Measurements from ENCODE around the gene IQSEC1.

Gene IQSEC1

DNA sequence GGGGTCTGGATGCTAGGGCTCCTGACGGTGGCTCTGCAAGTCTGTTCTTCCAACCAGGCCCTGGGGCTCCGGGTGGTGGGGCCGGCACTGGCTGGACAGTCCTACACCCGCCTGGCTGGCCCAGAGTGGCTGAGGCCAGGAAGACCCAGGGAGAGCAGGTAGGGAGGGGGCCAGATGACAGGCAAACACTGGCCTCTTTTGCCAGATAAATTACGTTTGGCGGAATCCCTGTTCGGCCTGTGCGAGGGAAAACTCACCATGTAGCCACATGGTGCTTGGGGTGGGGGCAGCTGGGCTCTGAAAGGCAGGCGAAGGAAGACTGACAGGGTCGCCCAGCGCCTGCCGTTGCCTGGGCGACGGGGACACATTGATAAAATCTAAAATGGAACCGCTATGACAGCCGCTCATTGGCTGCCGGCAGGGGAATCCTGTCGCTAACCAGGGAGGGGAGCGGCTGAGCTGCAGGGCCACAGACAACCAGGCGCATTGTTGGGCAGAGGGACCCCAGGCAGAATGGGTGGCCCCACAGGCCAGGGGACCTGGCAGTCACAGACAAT, 30.4 kb downstream of the IQSEC1 start:
- no peak for DNase-seq (ENCODE audit: low read depth)
- H3K4me3 ChIP-seq (ENCODE audit: low read length) = no peak overlapping the region
- TF ChIP-seq, protein P1, sequence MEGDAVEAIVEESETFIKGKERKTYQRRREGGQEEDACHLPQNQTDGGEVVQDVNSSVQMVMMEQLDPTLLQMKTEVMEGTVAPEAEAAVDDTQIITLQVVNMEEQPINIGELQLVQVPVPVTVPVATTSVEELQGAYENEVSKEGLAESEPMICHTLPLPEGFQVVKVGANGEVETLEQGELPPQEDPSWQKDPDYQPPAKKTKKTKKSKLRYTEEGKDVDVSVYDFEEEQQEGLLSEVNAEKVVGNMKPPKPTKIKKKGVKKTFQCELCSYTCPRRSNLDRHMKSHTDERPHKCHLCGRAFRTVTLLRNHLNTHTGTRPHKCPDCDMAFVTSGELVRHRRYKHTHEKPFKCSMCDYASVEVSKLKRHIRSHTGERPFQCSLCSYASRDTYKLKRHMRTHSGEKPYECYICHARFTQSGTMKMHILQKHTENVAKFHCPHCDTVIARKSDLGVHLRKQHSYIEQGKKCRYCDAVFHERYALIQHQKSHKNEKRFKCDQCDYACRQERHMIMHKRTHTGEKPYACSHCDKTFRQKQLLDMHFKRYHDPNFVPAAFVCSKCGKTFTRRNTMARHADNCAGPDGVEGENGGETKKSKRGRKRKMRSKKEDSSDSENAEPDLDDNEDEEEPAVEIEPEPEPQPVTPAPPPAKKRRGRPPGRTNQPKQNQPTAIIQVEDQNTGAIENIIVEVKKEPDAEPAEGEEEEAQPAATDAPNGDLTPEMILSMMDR (conservative IDR thresholded peaks at IDR 0.05; ENCODE audit: low read length) = no peak

DNA sequence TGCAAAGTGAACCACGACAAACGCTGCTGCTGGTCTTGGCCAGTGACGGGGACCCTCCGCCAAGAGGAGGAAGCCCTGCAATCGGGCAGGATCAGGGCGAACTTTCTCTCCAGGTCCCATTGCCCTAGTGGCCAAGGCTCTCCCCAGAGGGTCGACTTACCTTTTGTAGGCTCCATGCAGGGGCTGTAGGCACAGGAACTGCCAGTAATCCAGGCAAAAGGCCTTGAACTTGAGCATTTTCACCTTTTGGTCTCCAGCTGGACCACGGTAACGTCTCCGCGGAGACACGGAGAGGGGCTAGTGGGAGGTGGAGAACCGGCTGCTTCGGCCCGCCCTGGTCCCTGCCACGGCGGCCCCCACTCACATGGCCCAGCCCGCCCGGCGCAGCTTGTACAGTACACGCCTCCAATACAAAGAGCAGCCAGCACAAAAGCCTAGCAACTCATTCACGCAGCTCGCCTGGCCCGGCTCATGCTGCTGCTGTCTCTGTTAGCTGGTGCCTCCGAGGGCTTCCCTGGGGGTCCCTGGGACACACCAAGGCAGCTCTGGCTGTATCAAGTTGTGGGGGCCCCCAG, 31.0 kb downstream of the IQSEC1 start:
- DNase-seq (ENCODE audit: low read depth) = no peak
- TF ChIP-seq, protein P1 (conservative IDR thresholded peaks at IDR 0.05; ENCODE audit: low read length) = no peak

DNA sequence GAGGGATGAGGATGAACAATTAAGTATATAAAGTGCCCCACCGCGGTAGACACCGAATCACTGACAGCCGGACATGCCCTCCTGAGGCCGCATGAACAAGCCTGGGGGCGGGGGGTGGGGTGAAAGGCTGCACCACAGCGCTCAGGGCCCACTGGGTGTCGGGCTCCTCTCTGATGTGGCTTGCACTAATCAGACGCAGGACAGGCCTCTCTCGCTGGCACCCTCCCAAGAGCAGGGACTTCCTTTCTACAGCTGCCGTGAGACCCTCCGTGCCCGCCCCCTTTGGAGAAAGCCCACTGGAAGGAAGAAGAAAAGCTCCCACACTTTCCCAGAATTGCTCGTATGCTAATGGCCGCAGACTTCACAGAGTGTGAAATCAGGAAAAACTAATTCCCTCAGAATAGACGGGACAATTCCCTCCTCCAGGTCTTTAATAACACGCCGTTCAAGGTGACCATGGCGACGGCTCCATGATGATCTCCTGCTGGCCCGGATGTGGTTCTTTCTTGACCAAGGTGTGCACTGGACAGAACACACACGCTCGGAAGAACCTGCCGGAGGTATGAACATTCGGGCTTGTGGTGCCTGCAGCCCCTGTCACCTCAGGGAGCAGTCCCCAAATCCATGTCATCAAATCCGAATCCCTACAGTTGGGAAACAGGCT, 32.0 kb downstream of the IQSEC1 start:
- H3K4me3 ChIP-seq (ENCODE audit: low read length) = no peak overlapping the region
- TF ChIP-seq, protein P1 (conservative IDR thresholded peaks at IDR 0.05; ENCODE audit: low read length) = no peak
- DNase-seq (ENCODE audit: low read depth) = no peak

More for the DNA sequence above, 31.0 kb downstream of the IQSEC1 start:
- H3K4me3 ChIP-seq (ENCODE audit: low read length) = no peak overlapping the region

DNA sequence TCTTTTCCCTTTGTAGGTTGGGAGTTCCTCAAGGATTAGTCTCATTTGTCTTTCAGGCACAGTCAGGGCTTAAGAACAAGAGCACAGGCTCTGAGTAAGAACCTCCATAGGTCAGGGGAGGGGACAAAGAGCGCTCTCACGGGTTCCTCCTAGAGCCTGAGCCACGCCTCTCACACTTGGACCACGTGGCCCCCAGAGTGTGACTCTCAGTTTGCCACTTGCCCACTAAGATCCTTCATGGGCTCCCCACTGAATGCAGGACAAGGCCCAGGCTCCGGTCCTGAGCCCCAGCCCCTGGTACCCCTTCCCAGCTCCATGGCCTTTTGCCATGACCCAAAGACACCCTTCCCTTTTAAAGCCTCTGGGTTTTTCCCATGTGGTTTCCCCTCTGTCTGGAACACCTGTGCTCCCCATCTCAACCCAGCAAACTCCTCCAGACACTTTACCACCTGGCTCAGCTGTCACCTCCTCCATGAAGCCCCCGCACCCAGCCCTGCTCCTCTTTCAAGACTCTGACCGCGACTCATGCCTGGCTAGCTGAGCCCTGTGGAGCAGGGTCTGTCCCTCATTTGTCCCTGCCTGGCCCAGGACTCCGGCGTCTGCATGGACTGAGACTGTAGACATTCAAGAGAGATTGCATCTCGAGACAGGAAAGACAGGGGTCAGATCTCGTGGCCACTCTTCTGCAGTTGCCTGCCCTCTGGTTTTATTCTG, 32.7 kb downstream of the IQSEC1 start:
- DNase-seq (ENCODE audit: low read depth) = no peak
- no peak overlapping the region for H3K4me3 ChIP-seq (ENCODE audit: low read length)
- TF ChIP-seq, protein P1 (conservative IDR thresholded peaks at IDR 0.05; ENCODE audit: low read length) = no peak

DNA sequence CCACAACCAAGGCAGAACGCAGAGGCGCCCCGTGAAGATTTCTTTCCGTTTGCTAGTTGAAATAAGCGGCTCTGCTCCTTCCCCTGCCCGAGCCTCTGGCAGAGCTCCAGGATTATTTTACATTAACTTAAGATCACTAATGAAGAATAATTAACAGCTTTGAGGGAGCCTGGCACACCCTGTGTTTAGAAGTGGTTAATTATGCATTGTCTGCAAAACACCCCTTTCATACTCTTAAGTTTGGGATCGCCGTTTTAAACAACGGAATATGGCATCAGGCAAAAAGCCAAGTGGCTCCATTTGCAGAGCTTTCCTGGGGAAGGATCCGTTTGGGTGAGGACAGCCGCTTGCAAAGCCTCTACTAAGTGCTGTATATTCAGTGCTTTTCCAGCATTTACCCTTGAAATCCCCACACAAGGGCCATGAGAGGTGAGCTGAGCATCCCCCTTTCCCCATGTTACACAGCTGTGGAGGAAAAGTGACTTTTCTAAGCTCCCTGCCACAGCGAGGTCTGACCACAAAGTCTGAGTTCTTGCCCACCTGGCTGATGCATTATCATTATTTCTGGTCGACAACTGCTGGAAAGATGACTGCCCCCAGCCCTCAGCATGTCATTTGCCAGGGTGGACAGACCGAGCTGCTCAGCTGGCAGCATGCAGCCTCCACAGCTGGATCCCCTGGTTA, 33.9 kb downstream of the IQSEC1 start:
- DNase-seq (ENCODE audit: low read depth) = no peak
- TF ChIP-seq, protein P1 (conservative IDR thresholded peaks at IDR 0.05; ENCODE audit: low read length) = no peak
- H3K4me3 ChIP-seq (ENCODE audit: low read length) = no peak overlapping the region

DNA sequence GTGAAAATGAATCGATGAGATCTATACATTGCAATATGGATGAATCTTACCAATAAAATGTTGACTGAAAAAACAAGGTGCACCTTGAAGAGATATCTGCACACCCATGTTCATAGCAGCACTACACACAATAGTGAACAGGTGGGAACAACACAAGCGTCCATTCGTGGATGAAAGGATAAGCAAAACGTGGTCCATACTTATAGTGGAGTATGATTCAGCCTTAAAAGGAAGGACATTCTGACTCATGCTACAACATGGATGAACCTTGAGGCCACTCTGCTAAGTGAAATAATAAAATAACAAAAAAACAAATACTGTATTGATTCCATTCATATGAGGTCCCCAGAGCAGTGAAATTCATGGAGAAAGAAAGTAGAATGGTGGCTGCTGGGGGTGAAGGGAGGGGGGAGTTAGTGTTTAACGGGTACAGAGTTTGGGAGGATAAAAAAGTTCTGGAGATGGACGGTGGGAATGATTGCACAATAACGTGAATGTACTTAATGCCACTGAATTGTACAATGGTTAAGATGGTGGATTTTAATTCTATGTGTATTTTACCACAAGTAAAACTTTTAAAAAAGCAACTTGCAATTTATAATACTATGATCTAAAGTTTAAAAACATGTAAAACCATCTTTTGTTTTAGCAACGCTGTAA, 35.6 kb downstream of the IQSEC1 start:
- TF ChIP-seq, protein P1 (conservative IDR thresholded peaks at IDR 0.05; ENCODE audit: low read length) = no peak
- no peak for DNase-seq (ENCODE audit: low read depth)
- H3K4me3 ChIP-seq (ENCODE audit: low read length) = no peak overlapping the region

All from AG10803 (cell line).